Loucy (cell line): ENCODE results near the gene HIVEP1.

Experiments used
- CTCF ChIP-seq: fragments of 200-600 bp; sonication (generic); conservative IDR thresholded peaks from 2 replicates; pipeline ENCODE4 v1.5.1; 2014; ENCODE audit warnings: mild to moderate bottlenecking, antibody characterized with exemption, low read length
- EZH2phosphoT487 ChIP-seq: fragments of 200-600 bp; IDR thresholded peaks from 2 replicates; pipeline ENCODE4 v1.6.1; 2018; ENCODE audit warnings: antibody characterized with exemption, mild to moderate bottlenecking, moderate library complexity, borderline replicate concordance

DNA sequence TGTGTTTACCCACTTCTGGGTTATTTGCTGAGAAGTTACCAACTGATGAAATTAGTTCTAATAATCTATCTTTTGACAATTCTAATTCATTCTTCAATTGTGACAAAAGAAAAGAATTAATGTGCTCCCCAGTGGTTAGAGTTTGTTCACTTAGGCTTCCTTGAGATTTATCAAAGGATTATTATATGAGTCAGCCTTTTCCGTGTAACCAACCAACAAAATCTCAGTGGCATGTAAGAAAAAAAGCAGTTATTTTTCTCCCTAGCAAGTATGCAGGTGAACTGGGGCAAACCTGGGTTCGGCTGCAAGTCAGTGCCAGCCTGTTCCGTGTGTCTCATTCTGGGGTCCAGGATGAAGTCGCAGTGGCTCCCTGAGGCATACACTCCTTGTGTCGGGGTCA is 28.8 kb upstream of the HIVEP1 start:
- TF ChIP-seq CTCF, result no peak
- no peak for TF ChIP-seq EZH2phosphoT487
